Suprapubic skin (tissue), 4 donors: ENCODE results near the gene USF1.

ENCODE experiments used
- CTCF ChIP-seq, 2 donors: fragments of 200-600 bp in 1 of 2; fragments of 450-650 bp in 1 of 2; sonication (generic) in 1 of 2; IDR thresholded peaks; one replicate each; pipeline ENCODE4 v1.5.1; 2016 to 2019; ENCODE audit warnings: antibody characterized with exemption in 2 of 2, mild to moderate bottlenecking in 1 of 2, moderate library complexity in 1 of 2
- EP300 ChIP-seq: sonication (generic); formaldehyde crosslinking; IDR thresholded peaks from one replicate; pipeline ENCODE4 v1.6.1; 2017; ENCODE audit warnings: antibody characterized with exemption
- POLR2A ChIP-seq, 2 donors: fragments of 450-650 bp; IDR thresholded peaks; one replicate each; pipeline ENCODE4 v1.6.1; 2017; ENCODE audit warnings: antibody characterized with exemption in 2 of 2, mild to moderate bottlenecking in 2 of 2, moderate library complexity in 2 of 2
- POLR2AphosphoS5 ChIP-seq, 3 donors: sonication (generic); formaldehyde crosslinking; IDR thresholded peaks; one replicate each; pipeline ENCODE4 v1.6.1; 2017; ENCODE audit warnings: antibody characterized with exemption in 3 of 3

GRCh38 chr1:161066694-161067093 is 20.9 kb upstream of the USF1 start:
- TF ChIP-seq CTCF (IDR thresholded peaks at IDR 0.05) (no peak), POLR2AphosphoS5 (IDR thresholded peaks at IDR 0.05) (no peak), POLR2A (IDR thresholded peaks at IDR 0.05) (no peak), EP300 (no peak)
